A549 (cell line): ENCODE measurements around the gene FOSL1. TPM values are rescaled to one million over a fixed set of nuclear protein-coding genes. Genes with fewer than 3 reads are reported as not detected.

Experiments
- ATAC-seq, 2 experiments: fragments of 200-7000 bp in 1 of 2; fragments of >200 bp in 1 of 2; cut with Nextera tagmentation in 1 of 2; cut with Tn5 transposase in 1 of 2; 3 replicates each; pipeline versions ENCODE4 v1.8.0 to v1.9.1; 2018 to 2020; ENCODE audit warnings: mild to moderate bottlenecking in 1 of 2, moderate library complexity in 1 of 2
- CTCF ChIA-PET: fragments of 300-600 bp; sonication (Branson Sonifier 250); formaldehyde crosslinking; extraction: SDS; loops from one replicate; lab custom pipeline; 2021; ENCODE audit warnings: antibody characterized with exemption, inconsistent platforms; lab: Yijun Ruan, JAX
- POLR2A ChIA-PET: fragments of 350-600 bp; formaldehyde crosslinking; extraction: SDS; loops from one replicate; lab custom pipeline; 2021; ENCODE audit warnings: antibody characterized with exemption, inconsistent platforms; lab: Yijun Ruan, JAX
- DNase-seq, 2 experiments: peaks; one replicate each; pipeline versions ENCODE4 v3.0.0 to v3.0.0-alpha.2; 2011 to 2016; ENCODE audit warnings: low read depth in 1 of 2, low spot score in 1 of 2
- FAIRE-seq: peaks from 2 replicates; lab custom pipeline; 2011; peaks lifted over from hg19 to GRCh38; lab: Jason Lieb, UNC
- H3K27ac ChIP-seq, 2 experiments: fragments of >200 bp; sonication (Bioruptor Twin); formaldehyde crosslinking; 3 replicates each; pipeline ENCODE4 v1.5.1; 2016 to 2017
- H3K4me1 ChIP-seq: fragments of >200 bp; sonication (Bioruptor Twin); formaldehyde crosslinking; 3 replicates; pipeline ENCODE4 v1.6.1; 2016
- H3K4me2 ChIP-seq: fragments of >200 bp; sonication (Bioruptor Twin); formaldehyde crosslinking; 3 replicates; pipeline ENCODE4 v1.6.1; 2016
- H3K4me3 ChIP-seq: fragments of >200 bp; sonication (Bioruptor Twin); formaldehyde crosslinking; 3 replicates; pipeline ENCODE4 v1.5.1; 2016
- H3K9me3 ChIP-seq: fragments of >200 bp; sonication (Bioruptor Twin); formaldehyde crosslinking; 3 replicates; pipeline ENCODE4 v1.6.1; 2016
- BHLHE40 ChIP-seq: IDR thresholded peaks from 2 replicates; pipeline ENCODE4 v1.6.1; 2012; ENCODE audit warnings: low read depth, low read length, inconsistent platforms
- EHMT2 ChIP-seq: fragments of 200-600 bp; sonication (generic); IDR thresholded peaks from 2 replicates; pipeline ENCODE4 v1.6.1; 2016; ENCODE audit warnings: antibody characterized with exemption, low read depth, mild to moderate bottlenecking, moderate library complexity
- GATA3 ChIP-seq: IDR thresholded peaks from 2 replicates; pipeline ENCODE4 v1.6.1; 2012; ENCODE audit warnings: borderline replicate concordance
- JUN ChIP-seq, 2 experiments: fragments of >200 bp; sonication (Bioruptor Twin); formaldehyde crosslinking; IDR thresholded peaks; 2 replicates in 1 of 2; 3 replicates in 1 of 2; pipeline ENCODE4 v1.6.1; 2016 to 2017
- POLR2A ChIP-seq: IDR thresholded peaks from 2 replicates; pipeline ENCODE4 v1.6.1; 2012; ENCODE audit warnings: mild to moderate bottlenecking, low read length
- ZC3H11A ChIP-seq: fragments of 450-650 bp; IDR thresholded peaks from 2 replicates; pipeline ENCODE4 v1.6.1; 2014; ENCODE audit warnings: antibody characterized with exemption, mild to moderate bottlenecking
- WGBS: methylation state at CpG from one replicate; pipeline ENCODE4 v1.1.6; 2017; ENCODE audit errors: missing lambda C conversion rate; 5-methylcytosine and 5-hydroxymethylcytosine counted together
- polyA plus RNA-seq, 4 experiments: library from polyadenylated mRNA; depleted of rRNA in 3 of 4; stranded (reverse); fragments of >200 nt; fragmentation: RNase III in 1 of 4; extraction: RNeasy Plus Mini Kit Qiagen cat#74134 plus additional on column Dnase treatment in 1 of 4; gene quantifications; 2 replicates in 3 of 4; 3 replicates in 1 of 4; pipeline ENCODE4 v1.2.3, GENCODE V29; 2011 to 2017
- TF ChIP-seq, protein P1 (sequence below): fragments of 450-650 bp; IDR thresholded peaks from 2 replicates; pipeline ENCODE4 v1.6.1; 2014; ENCODE audit warnings: antibody characterized with exemption
- TF ChIP-seq, protein P2 (sequence below): fragments of 250-450 bp; sonication (Bioruptor Pico); IDR thresholded peaks from 2 replicates; pipeline ENCODE4 v1.5.0; 2021; ENCODE audit warnings: mild to moderate bottlenecking, moderate library complexity, borderline replicate concordance
- TF ChIP-seq, protein P3 (sequence below): IDR thresholded peaks from 2 replicates; pipeline ENCODE4 v1.6.1; 2012
- TF ChIP-seq, protein P4 (sequence below): fragments of >200 bp; sonication (Bioruptor Twin); formaldehyde crosslinking; IDR thresholded peaks from 2 replicates; pipeline ENCODE4 v1.6.1; 2016
- TF ChIP-seq, protein P5 (sequence below): fragments of >200 bp; sonication (Bioruptor Twin); formaldehyde crosslinking; IDR thresholded peaks from 3 replicates; pipeline ENCODE4 v1.6.1; 2016
- TF ChIP-seq, protein P6 (sequence below): IDR thresholded peaks from 2 replicates; pipeline ENCODE4 v1.6.1; 2012

The FOSL1 gene
- polyA plus RNA-seq, 2 of the 4 experiments (the other 2 are of a cell fraction) = 6.7 to 24.1 TPM

DNA sequence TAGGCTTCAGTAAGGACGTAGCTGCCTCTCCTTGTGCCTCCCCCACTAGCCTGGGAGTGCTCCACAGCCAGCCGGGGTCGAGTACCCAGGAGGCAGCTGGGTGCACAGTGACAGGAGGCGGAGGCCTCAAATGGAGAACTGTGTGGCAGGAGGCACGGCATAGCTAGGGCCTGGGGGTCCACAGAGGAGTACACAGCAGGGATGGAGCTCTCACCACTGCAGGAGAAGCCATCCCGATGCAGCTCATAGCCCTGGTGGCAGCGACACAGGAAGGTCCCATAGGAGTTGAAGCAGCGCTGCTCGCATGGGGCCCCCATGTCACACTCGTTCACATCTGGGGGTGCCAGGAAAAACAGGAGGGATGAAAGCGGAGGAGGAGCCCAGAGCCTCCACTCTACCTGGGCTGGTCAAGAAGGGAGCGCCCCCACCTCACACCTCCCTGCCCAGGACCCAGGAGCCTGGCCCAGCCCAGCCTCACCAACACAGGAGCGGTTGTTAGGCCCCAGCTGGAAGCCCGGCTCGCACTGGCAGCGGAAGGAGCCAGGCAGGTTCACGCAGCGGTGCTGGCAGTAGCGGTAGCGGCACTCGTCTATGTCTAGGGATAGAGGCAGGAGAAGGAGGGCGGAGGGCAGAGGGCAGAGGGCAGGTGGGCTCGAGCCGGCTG lies 30.4 kb downstream of the FOSL1 start:
- Histone ChIP-seq H3K4me3 (no peak overlapping the region), H3K9me3 (no peaks in the 10 kb centered on the region), H3K4me2 (no peak overlapping the region), H3K4me1 (peaks cover 6% of the 10 kb centered on the region), H3K27ac (no peak overlapping the region)
- POLR2A ChIA-PET = interaction anchor here (0.8 to 2.9 kb wide), 5 partner anchors 10 to 207 kb away, joined by 3 to 15 read pairs (median 4); partner anchors contain the start of genes FIBP, MUS81 and RELA
- CTCF ChIA-PET = interaction anchor here (0.8 to 7.5 kb wide), 7 partner anchors 9 to 158 kb away, joined by 3 to 158 read pairs (median 4); partner anchors contain the start of genes C11orf68, CFL1, FIBP and KAT5
- ATAC-seq (peak; percentile 1 to 4; a peak in 4 of 6 replicates), FAIRE-seq (no peak), DNase-seq (no peak)
- 84% methylated on average over 24 of the region's 24 CpGs for WGBS
- TF ChIP-seq BHLHE40 = no peak
- TF ChIP-seq, protein P1, sequence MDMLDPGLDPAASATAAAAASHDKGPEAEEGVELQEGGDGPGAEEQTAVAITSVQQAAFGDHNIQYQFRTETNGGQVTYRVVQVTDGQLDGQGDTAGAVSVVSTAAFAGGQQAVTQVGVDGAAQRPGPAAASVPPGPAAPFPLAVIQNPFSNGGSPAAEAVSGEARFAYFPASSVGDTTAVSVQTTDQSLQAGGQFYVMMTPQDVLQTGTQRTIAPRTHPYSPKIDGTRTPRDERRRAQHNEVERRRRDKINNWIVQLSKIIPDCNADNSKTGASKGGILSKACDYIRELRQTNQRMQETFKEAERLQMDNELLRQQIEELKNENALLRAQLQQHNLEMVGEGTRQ = no peak
- no peak for TF ChIP-seq GATA3
- TF ChIP-seq, protein P2, sequence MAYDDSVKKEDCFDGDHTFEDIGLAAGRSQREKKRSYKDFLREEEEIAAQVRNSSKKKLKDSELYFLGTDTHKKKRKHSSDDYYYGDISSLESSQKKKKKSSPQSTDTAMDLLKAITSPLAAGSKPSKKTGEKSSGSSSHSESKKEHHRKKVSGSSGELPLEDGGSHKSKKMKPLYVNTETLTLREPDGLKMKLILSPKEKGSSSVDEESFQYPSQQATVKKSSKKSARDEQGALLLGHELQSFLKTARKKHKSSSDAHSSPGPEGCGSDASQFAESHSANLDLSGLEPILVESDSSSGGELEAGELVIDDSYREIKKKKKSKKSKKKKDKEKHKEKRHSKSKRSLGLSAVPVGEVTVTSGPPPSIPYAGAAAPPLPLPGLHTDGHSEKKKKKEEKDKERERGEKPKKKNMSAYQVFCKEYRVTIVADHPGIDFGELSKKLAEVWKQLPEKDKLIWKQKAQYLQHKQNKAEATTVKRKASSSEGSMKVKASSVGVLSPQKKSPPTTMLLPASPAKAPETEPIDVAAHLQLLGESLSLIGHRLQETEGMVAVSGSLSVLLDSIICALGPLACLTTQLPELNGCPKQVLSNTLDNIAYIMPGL (CRISPR knock-in tag) = 0 out of 2 replicates have a peak, but pooled peaks have one; percentile 2
- TF ChIP-seq, protein P3, sequence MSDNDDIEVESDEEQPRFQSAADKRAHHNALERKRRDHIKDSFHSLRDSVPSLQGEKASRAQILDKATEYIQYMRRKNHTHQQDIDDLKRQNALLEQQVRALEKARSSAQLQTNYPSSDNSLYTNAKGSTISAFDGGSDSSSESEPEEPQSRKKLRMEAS = no peak
- TF ChIP-seq, protein P4, sequence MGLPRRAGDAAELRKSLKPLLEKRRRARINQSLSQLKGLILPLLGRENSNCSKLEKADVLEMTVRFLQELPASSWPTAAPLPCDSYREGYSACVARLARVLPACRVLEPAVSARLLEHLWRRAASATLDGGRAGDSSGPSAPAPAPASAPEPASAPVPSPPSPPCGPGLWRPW = no peak
- TF ChIP-seq ZC3H11A = no peak
- TF ChIP-seq, protein P5, sequence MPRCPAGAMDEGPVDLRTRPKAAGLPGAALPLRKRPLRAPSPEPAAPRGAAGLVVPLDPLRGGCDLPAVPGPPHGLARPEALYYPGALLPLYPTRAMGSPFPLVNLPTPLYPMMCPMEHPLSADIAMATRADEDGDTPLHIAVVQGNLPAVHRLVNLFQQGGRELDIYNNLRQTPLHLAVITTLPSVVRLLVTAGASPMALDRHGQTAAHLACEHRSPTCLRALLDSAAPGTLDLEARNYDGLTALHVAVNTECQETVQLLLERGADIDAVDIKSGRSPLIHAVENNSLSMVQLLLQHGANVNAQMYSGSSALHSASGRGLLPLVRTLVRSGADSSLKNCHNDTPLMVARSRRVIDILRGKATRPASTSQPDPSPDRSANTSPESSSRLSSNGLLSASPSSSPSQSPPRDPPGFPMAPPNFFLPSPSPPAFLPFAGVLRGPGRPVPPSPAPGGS = no peak
- peak; percentile 21 for TF ChIP-seq POLR2A

DNA sequence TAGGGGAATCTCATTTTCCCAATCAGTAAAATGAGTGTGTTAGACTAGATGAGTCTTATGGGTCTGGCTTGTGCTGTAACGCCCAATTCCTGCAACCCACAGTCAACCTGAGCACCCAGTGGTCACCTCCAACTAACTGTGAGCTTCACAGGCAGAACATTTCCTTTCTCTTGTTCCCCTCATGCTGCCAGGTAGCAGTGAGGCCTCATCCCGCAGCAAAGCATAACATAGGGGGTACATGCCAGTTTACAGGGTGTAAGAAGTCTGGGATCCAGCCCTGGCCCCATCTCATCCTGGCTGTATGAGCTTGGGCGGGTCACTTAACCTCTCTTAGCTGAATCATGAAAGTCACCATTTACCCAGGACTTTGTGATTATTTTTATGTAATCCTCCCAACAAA lies 31.3 kb downstream of the FOSL1 start:
- TF ChIP-seq, protein P6, sequence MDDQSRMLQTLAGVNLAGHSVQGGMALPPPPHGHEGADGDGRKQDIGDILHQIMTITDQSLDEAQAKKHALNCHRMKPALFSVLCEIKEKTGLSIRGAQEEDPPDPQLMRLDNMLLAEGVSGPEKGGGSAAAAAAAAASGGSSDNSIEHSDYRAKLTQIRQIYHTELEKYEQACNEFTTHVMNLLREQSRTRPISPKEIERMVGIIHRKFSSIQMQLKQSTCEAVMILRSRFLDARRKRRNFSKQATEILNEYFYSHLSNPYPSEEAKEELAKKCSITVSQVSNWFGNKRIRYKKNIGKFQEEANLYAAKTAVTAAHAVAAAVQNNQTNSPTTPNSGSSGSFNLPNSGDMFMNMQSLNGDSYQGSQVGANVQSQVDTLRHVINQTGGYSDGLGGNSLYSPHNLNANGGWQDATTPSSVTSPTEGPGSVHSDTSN = 0 out of 2 replicates have a peak, but pooled peaks have one; percentile 2
- TF ChIP-seq GATA3 = no peak
- TF ChIP-seq, protein P1 = no peak
- 73% methylated on average over 3 of the region's 3 CpGs for WGBS
- Histone ChIP-seq H3K9me3 (no peaks in the 10 kb centered on the region), H3K4me2 (no peak overlapping the region), H3K4me3 (no peak overlapping the region), H3K27ac (no peak overlapping the region), H3K4me1 (peaks cover 6% of the 10 kb centered on the region)
- FAIRE-seq (no peak), DNase-seq (no peak), ATAC-seq (no peak)
- POLR2A ChIA-PET = interaction anchor here (0.9 to 2.9 kb wide), 3 partner anchors 9 to 206 kb away, joined by 3 to 15 read pairs (median 9); partner anchors contain the start of genes FIBP, MUS81 and RELA
- CTCF ChIA-PET = interaction anchor here (0.8 to 7.5 kb wide), 8 partner anchors 8 to 157 kb away, joined by 3 to 158 read pairs (median 4); partner anchors contain the start of genes CFL1, FIBP, KAT5 and MUS81

DNA sequence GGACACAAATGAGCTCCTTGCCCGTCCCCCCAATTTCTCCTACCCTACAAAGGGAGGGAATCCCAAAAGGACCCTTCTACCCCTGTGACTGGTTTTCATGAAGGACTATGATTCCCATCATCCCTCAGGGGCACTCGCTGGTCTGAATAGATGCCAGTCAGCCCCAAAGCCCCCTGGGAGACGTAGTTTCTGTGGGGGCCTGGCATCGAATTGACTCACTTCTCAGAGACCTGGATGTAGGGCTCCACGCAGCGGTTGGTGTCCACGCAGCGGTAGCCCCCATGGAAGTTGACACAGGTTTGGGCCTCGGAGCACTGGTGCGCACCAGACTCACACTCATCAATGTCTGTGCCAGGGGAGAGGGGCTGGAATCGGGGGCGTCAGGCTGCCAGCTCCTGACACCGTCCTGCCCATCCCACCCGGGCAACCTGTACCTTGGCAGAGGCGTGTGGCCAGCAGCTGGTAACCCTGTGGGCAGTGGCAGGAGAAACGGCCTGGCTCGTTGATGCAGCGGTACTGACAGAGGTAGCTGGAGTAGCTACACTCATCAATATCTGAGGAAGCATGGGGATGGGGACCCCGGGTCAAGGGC lies 32.0 kb downstream of the FOSL1 start:
- no peak for TF ChIP-seq EHMT2
- peak in 1 of 2 experiments; percentile 42; a peak in 2 of 5 replicates for TF ChIP-seq JUN (IDR thresholded peaks at IDR 0.05)
- no peak for FAIRE-seq
- ATAC-seq = 0 out of 6 replicates have a peak, but pooled peaks of 1 of the 2 experiments have one; percentile 4
- CTCF ChIA-PET = interaction anchor here (1.0 to 7.5 kb wide), 5 partner anchors 8 to 157 kb away, joined by 3 to 158 read pairs (median 12); partner anchors contain the start of genes CFL1, FIBP, KAT5 and MUS81
- Histone ChIP-seq H3K4me2 (no peak overlapping the region), H3K27ac (no peak overlapping the region), H3K9me3 (no peaks in the 10 kb centered on the region), H3K4me1 (peaks cover 6% of the 10 kb centered on the region), H3K4me3 (no peak overlapping the region)
- DNase-seq = no peak
- POLR2A ChIA-PET = interaction anchor here (2.1 to 2.9 kb wide), 2 partner anchors 8 to 21 kb away, joined by 9 to 15 read pairs; partner anchors contain the start of genes FIBP and MUS81
- WGBS = 84% methylated on average over 14 of the region's 19 CpGs
